IPS-NIHi7 (cell line): ENCODE data around the gene GRB2.
"Not testable (repeated sequence)": the region's sequence is repeated elsewhere in the genome, so short reads cannot be mapped to it uniquely, and the experiment has no call there.

Experiments
- DNase-seq: peaks from one replicate; pipeline ENCODE4 v3.0.0; 2012; ENCODE audit warnings: mixed read lengths; ENCODE audit errors: extremely low spot score

The GRB2 gene

DNA sequence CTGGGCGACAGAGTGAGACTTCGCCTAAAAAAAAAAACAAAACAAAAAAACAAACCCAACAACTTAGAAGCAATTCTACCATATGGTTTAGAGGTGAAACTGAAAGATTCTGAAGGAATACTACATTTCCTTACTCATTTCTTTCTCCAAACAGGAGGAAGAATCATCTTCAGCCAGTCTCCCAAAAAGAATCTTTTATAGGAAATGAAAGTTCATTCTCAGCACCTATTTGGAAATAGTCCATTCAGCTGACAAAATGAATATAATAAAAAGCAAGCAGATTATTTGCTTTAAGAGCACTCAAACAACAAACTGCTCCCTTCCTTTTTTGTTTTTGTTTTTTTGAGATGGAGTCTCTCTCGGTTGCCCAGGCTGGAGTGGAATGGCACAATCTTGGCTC lies 17.7 kb downstream of the GRB2 start:
- no peak for DNase-seq

DNA sequence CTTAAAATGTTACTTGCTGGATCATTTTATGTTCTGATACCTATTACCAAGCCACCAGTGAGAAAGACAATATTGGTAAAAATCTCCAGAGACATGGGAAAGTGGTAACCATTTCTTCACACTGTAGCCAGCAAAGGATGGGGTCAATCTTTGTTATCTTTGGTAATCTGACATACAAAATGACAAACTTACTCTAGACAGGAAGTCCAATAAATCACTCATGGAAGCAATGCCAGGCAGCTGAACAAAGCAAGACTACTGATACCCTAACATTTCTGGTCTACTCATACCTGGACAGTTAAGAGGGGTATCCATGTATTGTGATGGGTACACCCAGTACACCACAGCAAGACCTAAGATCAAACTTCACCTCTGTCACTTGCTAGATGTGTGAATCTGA lies 19.0 kb downstream of the GRB2 start:
- no peak for DNase-seq

DNA sequence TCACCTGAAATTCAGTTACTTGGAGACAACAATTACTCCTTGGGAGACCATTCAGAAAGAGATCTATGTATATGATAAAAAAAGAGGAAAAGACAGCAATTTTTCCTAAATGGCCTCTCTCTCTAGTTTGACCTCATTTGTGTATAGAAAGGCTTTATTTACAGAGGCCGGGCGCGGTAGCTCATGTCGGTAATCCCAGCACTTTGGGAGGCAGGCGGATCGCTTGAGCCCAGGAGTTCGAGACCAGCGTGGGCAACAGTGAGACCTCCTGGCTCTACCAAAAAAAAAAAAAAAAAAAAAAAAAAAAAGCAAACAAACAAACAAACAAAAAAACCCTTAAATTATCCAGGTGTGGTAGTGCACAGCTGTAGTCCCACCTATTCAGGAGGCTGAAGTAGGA lies 20.7 kb downstream of the GRB2 start:
- DNase-seq, result no peak

DNA sequence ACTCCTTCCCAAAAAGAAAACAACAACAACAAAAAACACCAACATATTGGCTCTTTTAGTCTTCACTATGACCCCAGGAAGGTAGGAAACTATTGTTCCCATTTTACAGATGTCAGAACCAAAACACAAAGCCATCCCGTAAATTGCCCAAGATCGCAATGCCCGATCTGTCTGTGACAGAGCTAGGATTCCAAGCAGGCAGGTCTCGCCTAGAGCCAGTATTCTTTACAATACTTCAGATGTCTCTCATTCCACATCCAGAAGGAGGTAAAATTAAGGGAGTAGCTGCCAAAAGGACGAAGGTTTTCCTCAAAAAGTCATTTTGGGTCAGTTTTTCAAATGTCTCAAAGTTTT lies 21.7 kb downstream of the GRB2 start:
- no peak for DNase-seq

DNA sequence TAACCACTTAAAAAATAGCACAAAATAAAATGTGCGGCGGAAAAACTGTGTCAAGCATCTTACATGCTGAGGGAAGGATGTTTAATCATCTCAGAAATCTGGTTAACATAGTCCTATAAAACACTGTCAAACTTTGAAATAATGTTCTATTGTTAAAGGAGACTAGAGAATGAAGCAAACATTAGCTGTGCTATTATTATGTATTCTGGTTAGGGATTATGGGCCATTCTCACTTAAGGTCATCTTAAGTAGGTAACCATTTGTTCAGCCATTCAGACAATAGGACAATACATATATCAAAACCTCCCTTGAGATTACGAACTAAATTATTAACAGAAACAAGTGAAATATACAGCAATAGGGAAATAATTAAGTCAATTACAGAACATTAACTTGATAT lies 24.7 kb downstream of the GRB2 start:
- no peak for DNase-seq

DNA sequence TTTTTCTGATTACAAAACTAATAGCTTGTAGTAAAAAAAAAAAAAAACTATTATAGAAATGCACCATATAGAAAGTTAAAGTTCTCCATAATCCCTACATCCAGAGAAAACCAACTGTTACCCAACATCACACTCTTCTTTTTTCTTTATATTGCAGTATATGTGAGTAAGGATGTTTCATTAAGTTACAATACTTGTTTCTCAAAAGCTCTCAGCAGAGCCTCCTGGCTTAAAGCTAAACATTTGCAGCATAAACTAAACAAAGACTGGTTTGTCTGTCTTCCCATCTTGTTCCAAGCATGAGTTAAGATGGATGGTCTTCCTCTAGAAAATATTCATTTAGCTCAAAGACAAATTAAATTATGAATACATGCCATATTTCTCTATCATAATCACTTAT lies 25.2 kb downstream of the GRB2 start:
- DNase-seq, result no peak

DNA sequence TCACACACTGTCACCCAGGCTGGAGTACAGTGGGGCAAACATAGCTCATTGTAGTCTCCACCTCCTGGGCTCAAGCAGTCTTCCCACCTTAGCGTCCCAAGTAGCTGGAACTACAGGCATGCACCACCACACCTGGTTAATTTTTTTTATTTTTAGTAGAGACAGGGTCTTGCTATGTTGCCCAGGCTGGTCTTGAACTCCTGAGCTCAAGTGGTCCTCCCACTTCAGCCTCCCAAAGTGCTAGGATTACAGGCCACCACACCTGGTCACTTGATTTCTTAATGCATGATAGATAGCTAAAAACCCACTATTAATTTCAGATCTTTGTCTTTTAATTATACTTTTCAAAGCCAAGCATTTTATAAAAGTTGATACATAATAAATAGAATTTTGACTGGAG lies 26.1 kb downstream of the GRB2 start:
- DNase-seq, result not testable (repeated sequence)

DNA sequence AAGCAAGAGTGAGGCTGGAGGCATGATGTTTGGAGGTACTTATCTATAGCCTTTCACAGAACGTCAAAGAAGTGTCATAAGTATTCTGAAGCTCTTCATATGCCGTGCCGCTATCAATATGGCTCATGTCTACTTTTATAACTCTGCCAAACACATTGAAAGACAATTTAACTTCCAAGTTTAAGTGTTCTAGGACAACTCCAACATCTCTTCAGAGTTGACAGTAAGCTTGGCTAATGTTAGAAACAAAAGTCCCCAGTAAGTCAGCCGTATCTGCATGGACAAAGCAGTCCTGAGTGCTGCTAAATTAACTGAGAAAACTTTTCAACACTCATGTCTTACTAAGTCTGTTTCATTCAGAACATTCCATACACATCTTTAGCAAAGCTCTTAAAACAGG lies 32.2 kb downstream of the GRB2 start:
- no peak for DNase-seq

DNA sequence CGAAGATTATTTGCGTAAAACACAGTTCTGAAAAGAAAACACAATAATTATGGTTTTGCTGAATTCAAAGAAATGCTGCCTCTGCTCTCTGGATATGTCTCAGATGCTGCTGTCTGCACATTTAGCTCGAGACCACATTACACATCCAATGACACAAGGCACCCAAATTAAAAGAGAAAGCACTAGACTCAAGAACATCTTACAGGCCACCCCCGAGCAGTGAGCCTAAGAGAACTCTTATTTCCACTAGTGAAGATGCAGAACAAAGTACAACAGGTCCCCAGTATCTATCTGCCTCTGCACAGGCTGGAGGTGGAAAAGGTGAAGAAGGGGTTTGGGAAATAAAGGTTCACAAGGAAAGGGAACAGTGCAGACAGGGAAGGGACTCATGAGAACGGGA lies 33.5 kb downstream of the GRB2 start:
- DNase-seq, result no peak

DNA sequence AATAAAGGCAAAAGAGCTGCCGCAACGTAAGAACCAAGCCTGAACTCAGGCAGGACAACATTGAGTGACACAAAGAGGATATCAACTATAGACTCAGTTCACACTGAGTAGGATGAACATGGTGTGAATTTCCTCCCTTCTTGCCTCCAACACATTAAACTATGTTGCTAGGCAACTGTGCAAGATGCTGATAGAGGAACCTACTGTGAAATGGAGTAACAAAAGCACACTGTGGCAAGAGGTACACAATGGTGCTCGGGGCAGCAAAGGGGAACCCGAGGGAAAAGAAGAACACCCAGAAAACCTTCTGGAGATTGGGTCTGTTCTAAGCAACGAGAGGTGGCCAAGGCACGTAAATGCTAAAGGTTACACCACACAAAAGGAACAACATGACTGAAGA lies 34.1 kb downstream of the GRB2 start:
- DNase-seq, result no peak

DNA sequence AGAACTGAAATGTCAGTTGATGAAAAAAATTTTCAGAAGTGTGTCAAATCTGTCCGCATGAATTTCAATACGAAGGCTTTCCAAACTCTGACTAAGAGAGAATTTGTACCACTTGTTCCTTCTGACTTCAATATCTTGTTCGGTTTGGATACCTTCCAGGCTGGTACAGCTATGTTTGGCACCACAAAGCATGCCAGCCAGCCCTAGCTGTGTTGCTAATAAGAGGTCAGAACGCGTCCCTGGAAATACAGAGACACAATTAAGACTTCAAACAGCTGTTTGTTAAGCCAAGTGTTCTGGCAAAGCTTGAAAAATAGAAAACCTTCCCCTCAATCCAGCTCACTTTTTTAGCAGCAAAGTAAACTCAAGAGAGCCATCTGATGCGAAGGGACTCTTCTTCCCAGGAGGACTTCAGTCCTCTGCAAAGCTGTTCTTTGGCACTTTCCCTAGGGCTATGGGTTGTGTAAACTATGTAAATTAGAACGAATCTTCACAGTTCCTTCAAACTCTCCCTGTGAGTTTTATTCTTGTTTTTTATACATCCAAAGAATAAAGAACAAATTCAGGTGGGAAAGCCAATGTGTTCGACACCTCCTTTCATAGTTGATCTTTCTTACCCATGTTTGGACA lies 35.1 kb downstream of the GRB2 start:
- DNase-seq, result no peak

DNA sequence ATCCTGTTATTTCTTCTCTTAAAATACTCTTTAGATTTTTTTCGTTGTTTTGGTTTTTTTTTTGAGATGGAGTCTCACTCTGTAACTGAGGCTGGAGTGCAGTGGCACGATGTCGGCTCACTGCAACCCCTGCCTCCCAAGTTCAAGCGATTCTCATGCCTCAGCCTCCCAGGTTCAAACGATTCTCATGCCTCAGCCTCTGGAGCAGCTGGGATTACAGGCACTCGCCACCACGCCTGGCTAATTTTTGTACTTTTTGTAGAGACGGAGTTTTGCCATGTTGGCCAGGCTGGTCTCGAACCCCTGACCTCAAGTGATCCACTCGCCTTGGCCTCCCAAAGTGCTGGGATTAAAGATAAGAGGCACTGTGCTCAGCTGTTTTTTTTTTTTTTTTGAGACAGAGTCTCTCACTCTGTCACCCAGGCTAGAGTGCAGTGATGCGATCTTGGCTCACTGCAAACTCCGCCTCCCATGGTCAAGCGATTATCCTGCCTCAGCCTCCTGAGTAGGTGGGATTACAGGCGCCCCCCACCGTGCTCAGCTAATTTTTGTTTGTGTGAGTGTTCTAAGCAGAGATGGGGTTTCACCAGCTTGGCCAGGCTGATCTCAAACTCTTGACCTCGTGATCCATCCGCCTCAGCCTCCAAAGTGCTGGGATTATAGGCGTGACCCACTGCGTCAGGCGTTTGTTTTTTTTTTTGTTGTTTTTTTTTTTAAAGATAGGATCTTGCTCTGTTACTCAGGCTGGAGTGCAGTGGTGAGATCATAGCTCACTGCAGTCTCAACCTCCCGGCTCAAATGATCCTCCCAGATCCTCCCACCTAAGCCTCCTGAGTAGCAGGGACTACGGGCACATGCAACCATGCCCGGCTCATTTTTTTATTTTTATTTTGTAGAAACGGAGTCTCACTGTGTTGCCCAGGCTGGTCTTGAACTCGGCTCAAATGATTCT lies 37.4 kb downstream of the GRB2 start:
- DNase-seq, result not testable (repeated sequence)

DNA sequence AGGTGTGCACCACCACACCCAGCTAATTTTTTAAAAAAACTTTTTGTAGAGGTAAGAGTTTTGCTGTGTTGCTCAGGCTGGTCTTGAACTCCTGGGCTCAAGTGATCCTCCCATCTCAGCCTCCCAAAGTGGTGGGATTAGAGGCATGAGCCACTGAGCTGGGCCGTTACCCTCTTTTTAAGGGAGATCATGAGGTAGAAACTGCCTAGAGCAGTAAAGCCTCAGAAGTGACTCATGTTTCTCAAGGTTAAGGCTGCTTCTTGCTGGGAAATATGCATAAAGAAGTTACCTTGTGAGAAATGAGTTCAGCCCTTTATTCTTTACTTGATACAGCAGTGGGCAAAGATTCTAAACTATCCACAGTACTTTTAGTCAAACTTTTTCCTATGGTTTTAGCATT lies 38.2 kb downstream of the GRB2 start:
- DNase-seq, result no peak

DNA sequence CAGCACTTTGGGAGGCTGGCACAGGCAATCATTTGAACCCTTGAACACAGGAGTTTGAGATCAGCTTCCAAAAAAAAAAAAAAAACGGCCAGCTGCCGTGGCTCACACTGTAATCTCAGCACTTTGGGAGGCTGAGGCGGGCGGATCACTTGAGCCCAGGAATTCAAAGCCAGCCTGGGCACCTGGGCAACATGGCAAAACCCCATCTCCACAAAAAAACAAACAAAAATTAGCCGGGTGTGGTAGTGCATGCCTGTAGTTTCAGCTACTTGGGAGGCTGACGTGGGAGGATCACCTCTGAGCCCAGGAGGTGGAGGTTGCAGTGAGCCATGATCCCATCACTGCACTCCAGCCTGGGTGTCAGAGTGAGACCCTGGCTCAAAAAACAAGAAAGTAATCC lies 39.0 kb downstream of the GRB2 start:
- DNase-seq, result no peak

DNA sequence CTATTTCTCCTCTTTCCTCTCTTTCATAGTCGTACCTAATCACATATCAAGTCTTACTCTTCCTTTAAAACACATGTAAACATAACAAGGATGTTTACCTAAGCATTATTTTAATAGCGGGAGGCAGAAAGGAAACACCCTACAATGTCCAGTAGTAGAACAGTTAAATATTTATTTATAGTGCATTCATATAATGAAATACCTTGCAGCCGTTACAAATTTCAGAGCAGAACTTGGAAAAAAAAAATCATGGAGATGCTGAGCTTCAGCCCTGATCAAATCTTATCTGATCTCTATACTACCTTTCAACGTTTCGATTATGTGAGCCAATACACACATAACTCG lies 39.6 kb downstream of the GRB2 start:
- no peak for DNase-seq

DNA sequence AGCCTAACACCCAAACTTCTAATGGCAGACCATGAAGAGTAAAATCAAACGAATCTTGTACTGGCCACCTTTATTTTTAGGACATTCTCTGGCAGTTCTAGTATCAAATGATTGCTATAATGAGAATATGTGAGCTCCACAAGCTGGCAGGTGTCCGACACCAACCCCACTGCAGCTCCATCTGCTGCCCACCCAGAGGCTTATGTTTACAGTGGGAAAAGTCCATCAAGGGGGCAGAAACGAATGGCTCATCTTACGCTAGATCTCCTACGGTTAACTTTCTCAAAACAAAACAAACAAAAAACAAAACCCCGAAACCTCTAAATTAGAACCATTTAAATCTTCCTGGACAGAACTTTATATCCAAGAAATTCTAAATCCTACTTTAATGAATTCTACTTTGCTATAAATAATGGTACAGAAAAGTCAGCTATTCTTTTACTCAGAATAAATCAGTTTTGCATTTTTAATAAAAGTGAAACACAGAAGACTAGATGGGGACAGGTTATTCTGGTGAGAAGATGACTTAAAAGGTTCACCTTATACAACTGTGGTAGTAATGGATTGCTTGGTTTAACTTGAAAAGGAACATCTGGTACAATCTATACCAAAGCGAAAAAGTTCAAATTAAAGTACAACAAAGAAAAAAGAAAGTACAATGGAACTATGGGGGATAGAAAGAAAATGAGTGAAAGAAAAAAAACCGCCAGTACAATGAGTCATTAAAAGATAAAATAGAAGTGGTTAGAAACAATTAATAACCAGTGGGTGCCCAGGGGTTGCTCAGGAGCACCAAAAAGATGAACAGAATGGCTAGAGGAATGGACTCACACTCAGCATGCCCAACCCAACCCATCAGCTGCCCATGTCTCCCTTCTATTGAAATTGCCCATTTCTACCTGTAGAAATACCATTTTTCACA lies 40.2 kb downstream of the GRB2 start:
- DNase-seq, result no peak

DNA sequence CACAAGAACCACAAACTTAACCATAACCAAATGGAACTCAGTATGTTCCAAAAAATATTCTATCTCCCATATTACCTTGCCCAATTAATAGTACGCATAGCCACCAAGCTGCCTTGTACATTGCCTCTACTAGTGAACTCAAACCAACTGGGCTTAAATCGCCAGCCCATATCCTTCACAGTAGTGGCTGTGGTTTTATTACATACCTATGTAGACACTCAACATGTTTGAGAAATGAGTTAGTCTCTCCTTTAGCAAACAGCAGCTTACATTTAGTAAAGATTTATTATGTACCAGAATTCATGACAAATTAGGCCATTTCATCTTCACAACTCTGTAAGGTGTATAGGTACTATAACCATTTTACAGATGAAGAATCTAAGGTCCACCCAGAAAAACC lies 41.4 kb downstream of the GRB2 start:
- DNase-seq, result no peak

DNA sequence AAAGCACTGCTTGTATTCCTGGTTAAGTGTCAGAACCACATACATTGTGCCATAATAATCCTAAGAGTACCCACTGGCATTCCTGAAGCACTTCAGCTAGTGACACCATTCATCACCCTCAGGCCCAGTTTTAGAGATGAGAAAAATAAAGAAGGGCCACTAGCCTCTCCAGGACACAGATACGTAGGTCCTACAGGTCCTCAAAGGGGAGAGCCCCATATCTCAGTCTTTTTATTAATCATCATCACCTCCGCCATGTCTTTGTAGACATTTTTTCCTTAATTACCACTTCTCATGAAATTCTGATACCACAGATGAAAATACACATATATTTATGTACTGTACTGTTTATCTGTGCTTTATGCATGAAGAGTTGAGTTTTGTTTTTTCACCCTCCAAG lies 43.5 kb downstream of the GRB2 start:
- DNase-seq, result no peak

DNA sequence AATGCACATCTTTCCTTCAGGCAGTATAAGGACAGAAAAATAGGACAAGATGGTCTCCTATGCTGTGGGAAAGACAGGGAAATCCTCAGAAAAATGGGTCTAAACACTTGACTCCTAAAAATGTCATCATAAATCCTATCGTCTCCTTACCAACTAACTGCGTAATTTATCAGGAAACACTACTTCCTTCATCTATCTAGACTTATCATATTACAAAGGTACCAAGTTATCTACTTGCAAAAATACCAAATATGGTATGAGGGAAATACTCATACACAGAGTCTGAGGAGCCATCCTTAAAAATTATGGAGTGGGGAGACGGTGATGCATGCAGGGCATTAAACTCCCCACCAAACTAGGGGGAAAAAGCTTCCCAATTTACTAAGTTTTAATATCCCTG lies 44.1 kb downstream of the GRB2 start:
- DNase-seq, result no peak

DNA sequence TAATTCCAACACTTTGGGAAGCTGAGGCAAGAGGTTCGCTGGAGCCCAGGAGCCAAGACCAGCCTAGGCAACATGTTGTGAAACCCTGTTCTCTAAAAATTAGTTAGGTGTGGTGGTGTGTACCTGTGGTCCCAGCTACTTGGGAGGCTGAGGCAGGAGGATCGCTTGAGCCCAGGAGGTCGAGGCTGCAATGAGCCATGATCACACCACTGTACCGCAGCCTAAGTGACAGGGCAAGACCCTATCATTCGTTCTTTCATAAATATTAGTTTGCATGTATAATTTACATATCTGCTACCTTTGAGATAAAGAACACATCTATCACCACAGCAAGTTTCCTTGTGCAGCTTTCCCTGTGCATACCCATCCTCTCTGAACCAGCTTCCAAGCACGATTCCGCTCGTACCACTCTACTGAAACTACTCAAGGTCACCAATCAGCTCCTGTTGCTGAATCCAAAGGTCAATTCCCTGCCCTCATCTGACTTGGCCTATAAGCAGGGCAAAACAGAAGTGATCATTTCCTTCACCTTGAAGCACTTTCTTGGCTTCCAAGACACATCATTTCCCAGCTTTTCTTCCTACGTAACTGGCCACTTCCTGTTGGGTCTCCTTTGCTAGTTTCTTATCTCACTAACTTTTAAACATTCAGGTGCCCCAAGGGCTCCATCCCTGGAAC lies 49.1 kb downstream of the GRB2 start:
- DNase-seq, result no peak

DNA sequence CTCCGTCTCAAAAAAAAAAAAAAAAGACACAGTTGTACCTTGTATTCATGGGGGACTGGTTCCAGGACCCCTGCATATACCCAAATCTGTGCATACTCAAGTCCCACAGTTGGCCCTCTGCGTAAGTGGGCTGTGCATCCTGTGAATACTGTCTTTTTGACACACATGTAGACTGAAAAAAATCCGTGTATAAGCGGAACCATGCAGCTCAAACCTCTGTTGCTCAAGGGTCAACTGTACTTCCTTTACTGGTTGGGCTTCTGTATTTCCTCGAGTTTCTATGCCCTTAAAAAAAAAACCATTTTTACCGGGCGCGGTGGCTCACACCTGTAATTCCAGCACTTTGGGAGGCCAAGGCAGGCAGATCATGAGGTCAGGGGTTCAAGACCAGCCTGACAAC lies 52.3 kb downstream of the GRB2 start:
- DNase-seq, result no peak

DNA sequence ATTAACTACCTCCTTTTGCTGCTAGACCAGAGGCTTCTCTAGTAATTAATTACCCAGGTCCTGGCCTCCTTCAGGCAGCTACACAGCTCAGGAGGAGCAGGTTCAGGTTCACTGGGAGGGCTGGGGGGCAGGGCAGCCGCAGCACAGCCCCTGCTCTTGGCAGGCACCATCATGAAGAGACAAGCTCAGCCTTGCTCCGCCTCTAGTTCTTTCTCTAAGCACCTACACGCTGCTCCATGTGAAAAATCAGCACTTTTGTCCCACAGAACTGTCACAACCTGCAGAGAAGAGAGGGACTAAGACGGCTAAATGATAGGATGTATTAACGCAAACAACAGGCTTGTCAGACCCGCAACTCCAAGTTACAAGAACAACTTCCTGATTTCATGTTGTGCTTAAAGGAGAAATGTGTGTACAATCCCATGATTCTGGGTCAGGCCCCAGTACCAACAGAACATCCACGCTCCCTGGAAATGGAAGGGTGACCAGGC lies 53.4 kb downstream of the GRB2 start:
- peak; percentile 65 for DNase-seq
